Measurements from ENCODE around the gene PROX2.

PROX2 gene

GRCh38 chr14:74875941-74876913 is at the start of gene PROX2:
PROX2 (minus strand) TSS chr14:74876145; CDS start chr14:74863834, 12,311 bp downstream.
- in situ Hi-C loops (cut with MboI; ENCODE audit: low sequenced_read_pairs) = no loop called here

DNA sequence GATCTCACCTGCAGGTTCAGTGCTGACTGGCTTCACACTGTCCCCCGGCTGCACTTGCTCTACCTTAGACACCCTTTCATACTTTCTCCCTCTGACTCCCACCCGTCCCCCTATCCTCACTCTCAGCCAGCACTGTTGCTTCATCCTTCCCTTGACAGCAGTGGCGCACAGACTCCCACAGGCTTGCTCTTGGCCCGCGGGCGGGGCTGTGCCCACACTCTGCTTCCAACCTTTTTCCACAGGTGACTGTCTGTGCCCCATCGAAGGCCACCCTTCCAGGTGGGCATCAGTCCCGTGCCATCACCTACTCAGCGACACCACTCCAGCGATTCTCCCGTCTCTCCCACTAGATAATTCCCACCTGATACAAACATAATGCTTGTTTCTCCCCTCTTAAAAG is 48.1 kb upstream of the PROX2 start:
- in situ Hi-C loops (cut with MboI; ENCODE audit: low sequenced_read_pairs) = loop anchor here (25.0 kb wide), 1 partner anchor 163 kb away; no protein-coding TSS in a partner anchor

DNA sequence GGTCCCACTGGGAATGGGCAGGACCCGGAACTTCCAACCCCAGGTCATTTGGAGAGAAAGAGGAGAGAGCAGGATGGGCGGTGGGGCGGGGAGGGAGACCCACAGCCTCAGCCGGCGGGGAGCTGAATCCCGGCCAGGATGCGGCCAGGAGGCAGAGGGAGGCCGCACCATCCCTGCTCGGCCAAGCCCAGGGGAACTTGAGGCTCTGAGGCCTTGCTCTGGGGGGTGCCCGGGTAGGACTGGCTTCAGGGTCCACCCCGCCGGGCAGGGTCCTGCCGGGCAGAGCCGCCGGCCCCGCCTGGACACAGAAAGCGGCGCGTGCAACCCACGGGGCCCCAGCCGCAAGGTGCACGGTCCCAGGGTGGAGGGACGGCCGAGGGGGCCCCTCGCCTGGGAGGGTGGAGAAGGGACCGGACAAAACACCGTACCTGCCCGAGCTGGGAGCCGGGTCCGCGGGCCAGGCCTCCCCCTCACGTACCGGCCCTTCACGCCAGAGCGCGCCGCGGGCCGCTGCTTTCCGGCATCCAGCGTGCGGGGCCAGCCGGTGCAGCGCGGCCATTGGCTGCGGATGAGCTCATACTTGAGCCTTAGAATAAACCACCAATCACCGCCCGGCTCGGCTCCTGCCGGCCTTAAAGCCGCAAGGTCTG is 46.9 kb upstream of the PROX2 start, which contains the start of gene RPS6KL1:
RPS6KL1 (minus strand) TSS at position 509 of the 650 bp plus-strand sequence. CDS start 1,719 bp downstream, outside the sequence.
- in situ Hi-C loops (cut with MboI; ENCODE audit: low sequenced_read_pairs) = loop anchor here (25.0 kb wide), 1 partner anchor 164 kb away; no protein-coding TSS in a partner anchor

DNA sequence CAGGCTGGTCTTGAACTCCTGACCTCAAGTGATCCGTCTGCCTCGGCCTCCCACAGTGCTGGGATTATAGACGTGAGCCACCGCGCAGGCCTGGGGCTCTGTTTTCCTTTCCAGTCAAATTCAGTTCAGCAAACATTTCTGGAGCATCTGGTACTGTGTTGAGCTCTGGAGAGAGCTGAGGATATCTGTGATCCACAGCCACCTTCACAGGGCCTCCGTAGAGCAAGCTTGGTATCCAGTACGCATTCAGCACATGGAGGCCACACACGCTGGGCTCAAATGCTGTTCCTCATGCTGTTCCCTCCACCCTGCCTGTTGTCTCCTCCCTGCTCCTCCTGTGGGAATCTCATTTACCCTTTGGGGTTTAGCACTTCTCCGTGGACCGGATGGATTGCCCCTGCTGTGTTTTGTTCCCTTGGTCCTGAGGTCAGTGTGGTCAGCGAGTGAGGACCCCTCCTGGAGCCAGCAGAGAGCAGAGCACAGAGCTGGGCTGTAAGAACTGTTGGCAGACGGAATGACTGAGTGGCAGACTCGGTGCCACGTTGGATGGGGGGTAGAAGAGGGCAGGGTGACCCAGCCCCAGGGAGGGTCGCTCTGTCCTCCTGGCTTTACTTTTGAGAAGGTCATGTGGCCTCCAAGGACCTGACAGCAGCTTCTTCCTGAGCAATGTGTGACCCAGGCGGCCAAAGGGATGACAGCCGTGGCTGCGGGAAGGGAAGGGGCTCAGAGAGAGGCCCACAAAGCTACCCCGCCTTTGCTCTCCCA is 46.2 kb upstream of the PROX2 start:
- in situ Hi-C loops (cut with MboI; ENCODE audit: low sequenced_read_pairs) = loop anchor here (25.0 kb wide), 1 partner anchor 165 kb away; no protein-coding TSS in a partner anchor

- in situ Hi-C loops (cut with MboI; ENCODE audit: low sequenced_read_pairs) = loop anchor here (25.0 kb wide), 1 partner anchor 166 kb away; no protein-coding TSS in a partner anchor
These were observed 45.2 kb upstream of the PROX2 start for GRCh38 chr14:74921053-74921620.

DNA sequence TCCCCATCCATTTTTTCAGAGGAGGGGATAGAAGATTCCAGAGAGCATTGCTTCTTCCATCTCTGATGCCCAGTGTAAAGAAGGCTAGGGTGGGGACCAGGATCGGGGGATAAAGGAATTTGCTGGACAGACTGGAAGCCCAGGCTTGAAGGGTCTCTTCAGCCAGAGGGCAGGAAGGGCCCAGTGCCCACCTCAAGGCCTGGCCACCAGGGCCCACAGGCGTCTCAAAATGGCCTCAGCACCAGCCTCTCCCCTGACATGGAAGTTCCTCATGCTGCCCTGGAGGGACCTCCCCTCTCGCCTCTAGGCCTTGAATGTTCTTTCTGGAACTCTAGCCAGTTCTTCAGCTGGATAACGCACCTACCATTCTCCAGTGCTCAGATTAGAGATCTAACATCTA is 44.3 kb upstream of the PROX2 start:
- in situ Hi-C loops (cut with MboI; ENCODE audit: low sequenced_read_pairs) = loop anchor here (25.0 kb wide), 1 partner anchor 167 kb away; no protein-coding TSS in a partner anchor

- in situ Hi-C loops (cut with MboI; ENCODE audit: low sequenced_read_pairs) = loop anchor here (25.0 kb wide), 1 partner anchor 168 kb away; no protein-coding TSS in a partner anchor
These were observed 43.6 kb upstream of the PROX2 start for GRCh38 chr14:74919421-74920165.

DNA sequence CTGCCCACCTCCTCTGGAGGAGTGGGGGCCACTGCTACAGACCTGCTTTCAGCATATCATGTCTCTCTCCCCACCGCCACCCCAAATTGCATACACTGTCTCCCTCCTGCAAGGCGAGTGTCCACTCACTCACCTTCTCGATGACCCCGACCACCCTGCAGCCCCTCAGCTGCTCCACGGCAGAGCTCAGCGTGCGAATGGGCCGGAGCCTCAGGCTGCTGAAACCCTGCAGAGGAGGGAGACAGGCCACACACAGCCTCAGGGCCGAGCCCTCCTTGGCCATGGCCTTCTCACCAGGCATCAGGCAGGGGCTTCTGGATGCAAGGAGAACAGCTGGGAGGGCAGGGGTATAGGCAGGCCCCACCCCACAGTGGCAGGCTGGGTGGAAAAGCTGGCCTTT is 42.4 kb upstream of the PROX2 start:
- in situ Hi-C loops (cut with MboI; ENCODE audit: low sequenced_read_pairs) = loop anchor here (25.0 kb wide), 1 partner anchor 169 kb away; no protein-coding TSS in a partner anchor

DNA sequence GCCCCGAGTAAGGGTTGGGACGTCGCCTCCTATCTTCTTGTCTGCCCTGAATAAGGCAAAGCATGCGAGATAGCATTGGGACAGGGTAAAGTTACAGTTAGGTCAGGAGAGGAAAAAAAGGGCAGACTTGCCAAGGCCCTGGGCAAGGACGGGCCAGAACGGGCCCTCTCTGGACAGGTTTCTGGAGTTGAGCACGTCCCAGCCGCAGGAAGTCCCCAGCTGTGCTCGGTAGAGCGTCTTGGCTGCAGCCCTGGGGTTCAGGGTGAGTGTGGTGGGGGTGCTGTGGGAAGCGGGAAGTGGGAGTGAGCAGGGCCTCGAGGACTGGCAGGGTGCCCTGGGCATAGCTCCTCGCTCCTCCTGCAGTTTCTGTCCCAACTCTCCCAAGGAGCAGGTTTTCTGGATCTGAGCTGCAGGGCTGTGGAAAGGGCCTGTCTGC is 41.7 kb upstream of the PROX2 start:
- in situ Hi-C loops (cut with MboI; ENCODE audit: low sequenced_read_pairs) = loop anchor here (25.0 kb wide), 1 partner anchor 170 kb away; no protein-coding TSS in a partner anchor

DNA sequence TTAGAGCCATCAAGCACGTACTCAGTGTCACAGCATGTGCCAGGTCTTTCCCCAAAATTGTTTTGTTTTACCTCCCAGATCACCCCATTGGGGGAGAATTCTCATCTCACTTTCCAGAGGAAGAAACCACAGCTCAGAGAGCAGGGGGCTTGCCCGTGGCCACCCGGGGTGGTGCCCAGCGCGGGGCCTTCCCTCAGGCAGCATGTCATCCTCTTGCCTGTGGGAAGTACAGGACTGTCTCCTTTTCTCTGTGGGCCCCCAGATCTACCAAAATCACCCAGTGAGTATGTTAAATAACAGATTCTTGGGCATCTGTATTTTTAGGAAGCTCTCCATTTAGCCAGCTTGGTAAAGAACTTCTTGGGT is 41.2 kb upstream of the PROX2 start:
- in situ Hi-C loops (cut with MboI; ENCODE audit: low sequenced_read_pairs) = loop anchor here (25.0 kb wide), 1 partner anchor 170 kb away; no protein-coding TSS in a partner anchor

GRCh38 chr14:74915826-74916225 is 39.9 kb upstream of the PROX2 start:
- in situ Hi-C loops (cut with MboI; ENCODE audit: low sequenced_read_pairs) = loop anchor here (25.0 kb wide), 1 partner anchor 171 kb away; no protein-coding TSS in a partner anchor

GRCh38 chr14:74915426-74915825 is 39.5 kb upstream of the PROX2 start:
- in situ Hi-C loops (cut with MboI; ENCODE audit: low sequenced_read_pairs) = loop anchor here (25.0 kb wide), 1 partner anchor 172 kb away; no protein-coding TSS in a partner anchor

GRCh38 chr14:74913986-74914573 is 38.1 kb upstream of the PROX2 start:
- in situ Hi-C loops (cut with MboI; ENCODE audit: low sequenced_read_pairs) = loop anchor here (25.0 kb wide), 1 partner anchor 173 kb away; no protein-coding TSS in a partner anchor

GRCh38 chr14:74913393-74913910 is 37.5 kb upstream of the PROX2 start:
- in situ Hi-C loops (cut with MboI; ENCODE audit: low sequenced_read_pairs) = loop anchor here (25.0 kb wide), 1 partner anchor 174 kb away; no protein-coding TSS in a partner anchor

DNA sequence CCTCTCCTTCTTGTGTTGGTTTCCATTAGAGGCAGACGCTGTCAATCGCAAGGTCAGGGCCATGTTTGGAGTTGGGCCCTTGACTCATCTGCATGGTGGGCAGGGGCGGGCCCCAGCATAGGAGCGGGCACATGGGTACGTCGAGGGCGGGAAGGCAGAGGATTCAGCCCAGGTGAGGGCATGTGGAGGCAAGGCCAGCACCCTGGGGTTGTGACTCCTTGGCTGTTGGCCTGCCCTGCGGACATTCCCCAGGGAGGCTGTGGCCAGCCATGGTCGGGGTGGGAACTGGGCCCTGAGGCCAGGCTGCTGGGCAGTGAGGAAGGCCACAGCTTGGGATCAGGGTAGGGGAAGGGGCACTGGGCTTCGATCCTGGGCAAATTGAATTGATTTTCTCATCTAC is 36.9 kb upstream of the PROX2 start:
- in situ Hi-C loops (cut with MboI; ENCODE audit: low sequenced_read_pairs) = loop anchor here (25.0 kb wide), 1 partner anchor 174 kb away; no protein-coding TSS in a partner anchor

DNA sequence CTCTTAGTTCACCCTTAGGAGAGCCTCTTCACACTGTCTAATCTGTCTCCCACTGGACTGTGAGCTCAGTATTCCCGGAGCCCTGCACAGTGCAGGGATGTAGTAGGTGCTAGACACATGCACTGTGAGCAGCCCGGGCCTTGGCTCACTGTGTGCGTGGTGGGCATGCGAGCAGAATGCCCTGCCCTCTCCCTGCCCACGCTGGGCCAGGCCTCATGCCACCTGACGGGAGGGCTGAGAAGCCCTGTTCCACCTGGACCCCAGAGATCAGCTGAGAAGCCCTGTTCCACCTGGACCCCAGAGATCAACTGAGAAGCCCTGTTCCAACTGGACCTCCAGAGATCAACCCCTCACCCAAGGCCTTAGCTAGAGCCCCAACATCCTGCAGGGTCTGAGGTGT is 36.2 kb upstream of the PROX2 start:
- in situ Hi-C loops (cut with MboI; ENCODE audit: low sequenced_read_pairs) = loop anchor here (25.0 kb wide), 1 partner anchor 175 kb away; no protein-coding TSS in a partner anchor

DNA sequence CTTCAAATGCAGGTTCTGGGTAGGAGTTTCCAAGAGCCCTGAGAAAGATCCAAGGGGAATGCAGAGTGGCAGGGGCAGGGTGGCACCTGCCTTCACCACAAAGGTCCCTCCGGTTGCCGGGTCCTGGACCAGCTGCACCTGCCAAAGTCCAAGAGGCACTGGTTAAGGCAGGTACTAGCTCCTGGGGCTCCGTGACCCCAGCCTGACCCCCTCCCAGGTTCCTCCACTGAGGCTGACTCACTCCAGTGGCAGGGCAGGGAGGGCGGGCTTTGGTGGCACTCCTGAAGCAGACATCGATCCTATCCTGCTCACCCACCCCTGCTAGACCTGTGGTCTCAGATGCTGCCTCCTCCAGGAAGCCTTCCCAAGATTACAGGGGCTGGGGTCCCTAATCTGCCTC is 35.8 kb upstream of the PROX2 start:
- in situ Hi-C loops (cut with MboI; ENCODE audit: low sequenced_read_pairs) = loop anchor here (25.0 kb wide), 1 partner anchor 176 kb away; no protein-coding TSS in a partner anchor

- in situ Hi-C loops (cut with MboI; ENCODE audit: low sequenced_read_pairs) = loop anchor here (25.0 kb wide), 1 partner anchor 176 kb away; no protein-coding TSS in a partner anchor
These were observed 35.3 kb upstream of the PROX2 start for GRCh38 chr14:74911221-74911620.

Measured in HL-60/S4 treated with retinoic acid at 250 ng/mL for 4 days and 3 days (cell line).